Colon (tissue), 2 donors: ENCODE data around the gene PEPD.

Source experiments
- FAIRE-seq: peaks from 2 replicates; lab custom pipeline; 2012; peaks lifted over from hg19 to GRCh38; lab: Jason Lieb, UNC
- donor health status: control.
- donor health status: control.

Gene PEPD

GRCh38 chr19:33437821-33438671 is 83.5 kb downstream of the PEPD start:
- FAIRE-seq = no peak

DNA sequence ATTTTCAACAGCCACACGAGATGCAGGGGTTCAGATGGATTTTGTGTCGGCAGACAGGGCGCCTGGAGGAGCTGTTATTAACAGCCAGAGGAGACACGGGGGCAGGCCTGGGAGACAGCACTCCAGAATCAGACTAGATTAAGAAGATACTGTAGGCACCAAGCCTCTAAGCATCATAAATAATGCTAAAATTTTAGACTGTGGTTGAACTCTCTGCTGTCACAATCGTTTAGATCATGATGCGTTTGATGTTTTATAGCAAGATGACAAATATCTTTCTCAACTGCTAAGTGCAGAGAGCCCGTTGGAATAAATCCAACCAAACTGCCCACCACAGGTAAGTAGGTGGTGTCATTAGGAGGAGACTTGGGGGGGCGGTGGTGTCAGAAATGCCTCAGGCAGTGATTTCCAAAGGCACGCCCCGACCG is 84.2 kb downstream of the PEPD start:
- no peak for FAIRE-seq

DNA sequence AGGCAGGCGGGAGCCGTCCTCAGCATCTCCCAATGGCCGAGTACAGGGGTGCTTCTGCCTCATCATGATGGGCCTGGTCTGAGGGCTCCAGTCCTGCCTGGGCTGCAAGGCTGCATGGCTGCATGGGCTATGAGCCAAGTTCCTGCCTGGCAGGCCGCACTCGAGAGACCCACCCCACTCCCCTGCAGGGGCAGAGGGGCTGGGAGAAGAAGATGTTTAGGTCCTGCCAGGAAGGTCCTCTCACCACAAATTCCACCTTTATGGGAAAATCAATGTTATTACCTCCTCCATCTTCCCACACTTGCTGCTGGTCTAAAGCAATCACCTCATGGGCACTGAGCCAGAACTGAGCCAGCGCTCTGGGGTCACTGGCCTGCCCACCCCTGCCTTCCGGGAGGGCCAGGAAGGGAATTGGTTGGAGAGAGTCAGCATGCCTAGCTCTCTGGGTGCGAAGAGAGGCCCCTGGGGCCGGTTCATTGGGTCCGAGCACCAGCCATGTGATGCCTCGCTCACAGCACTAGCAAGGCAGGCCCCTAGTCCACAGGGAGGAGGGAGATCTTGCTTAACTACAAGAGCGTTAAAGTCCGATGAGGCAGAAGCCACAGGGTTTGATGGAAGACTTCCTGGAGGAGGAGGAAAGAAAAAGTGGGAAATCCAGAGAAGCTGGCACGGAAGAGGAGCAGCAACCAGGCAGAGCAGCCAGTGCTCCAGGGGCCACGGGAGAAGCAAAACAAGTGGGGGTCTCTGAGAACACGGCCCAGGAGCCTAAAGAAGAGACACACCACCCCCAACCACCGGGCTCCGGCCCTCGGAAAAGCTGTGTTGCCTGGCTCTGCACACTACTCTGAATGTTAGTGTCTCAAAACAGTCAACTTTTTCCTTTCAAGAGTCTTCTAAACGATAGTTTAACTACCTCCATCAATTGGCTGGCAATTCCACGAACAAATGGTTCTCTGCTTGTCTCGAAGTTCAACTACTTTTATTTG is 84.9 kb downstream of the PEPD start:
- no peak for FAIRE-seq

DNA sequence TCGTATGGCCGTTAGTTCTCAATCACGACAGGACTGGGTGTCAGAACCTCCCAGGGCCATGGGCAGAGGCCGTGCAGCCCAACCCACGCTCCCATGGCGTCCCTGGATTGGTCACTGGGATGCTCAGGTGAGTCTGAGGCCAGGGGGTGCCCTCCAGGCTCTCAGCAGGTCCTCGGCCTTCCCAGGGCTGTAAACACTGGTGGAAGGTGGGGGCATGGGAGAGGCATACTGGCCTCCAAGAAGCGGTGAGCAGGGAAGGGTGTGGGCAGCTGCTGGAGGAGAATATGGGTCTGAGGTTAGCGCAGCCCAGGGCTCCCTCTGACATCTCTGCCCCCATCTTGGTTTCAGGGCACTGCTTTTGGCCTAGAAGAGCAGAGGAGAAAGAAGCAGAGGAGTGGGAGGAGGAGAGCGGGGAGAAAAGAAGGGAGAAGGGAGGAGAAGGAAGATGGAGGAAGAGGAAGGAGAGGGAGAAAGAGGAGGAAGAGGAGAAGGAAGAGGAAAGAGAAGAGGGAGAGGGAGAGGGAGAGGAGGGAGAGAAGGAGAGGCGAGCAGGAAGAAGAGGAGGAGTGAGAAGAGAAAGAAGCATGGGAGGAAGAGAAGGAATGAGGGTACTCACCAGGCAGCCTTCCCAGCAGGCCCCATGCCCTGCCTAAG is 85.8 kb downstream of the PEPD start:
- FAIRE-seq = no peak

GRCh38 chr19:33434886-33435705 is 86.5 kb downstream of the PEPD start:
- FAIRE-seq = no peak

DNA sequence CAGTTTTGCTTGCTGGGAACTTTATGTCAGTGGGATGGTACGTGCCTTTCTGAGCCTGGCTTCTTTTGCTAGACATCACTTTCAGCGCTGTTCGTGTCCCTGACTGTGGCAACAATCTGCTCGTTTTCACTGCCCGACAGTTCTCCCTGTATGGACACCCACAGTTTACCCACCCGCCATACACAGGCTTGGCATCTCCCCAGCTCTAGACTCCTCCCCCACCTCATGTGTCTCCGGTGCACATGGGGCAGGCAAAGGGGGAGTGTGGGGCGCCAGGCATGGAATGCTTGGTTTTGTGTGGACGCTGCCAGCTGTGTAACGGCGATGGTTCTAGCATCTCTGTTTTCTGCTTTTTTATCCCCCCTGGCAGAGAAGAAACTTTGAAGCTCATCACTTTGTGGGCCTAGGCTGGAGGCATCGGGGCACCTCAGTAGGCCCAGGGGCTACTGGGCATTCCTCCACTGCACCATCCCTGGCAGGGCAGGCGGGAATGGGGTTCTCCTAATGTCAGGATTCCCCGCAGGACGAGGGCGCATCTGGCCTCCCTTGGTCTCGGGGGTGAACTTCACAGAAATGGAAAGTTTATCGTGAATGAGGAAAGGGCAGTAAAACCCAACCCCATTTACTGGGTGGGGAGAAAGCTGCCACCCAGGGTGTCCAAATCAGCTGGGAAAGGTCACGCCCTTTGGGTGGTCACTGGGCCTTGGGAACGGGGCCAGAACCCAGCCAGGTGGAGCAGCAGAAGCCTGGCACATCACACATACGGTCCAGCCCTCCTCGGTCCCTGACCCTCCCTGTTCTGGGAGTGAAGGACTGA is 87.3 kb downstream of the PEPD start:
- no peak for FAIRE-seq

- FAIRE-seq = no peak
Measured at GRCh38 chr19:33432446-33433170, 89.0 kb downstream of the PEPD start.

DNA sequence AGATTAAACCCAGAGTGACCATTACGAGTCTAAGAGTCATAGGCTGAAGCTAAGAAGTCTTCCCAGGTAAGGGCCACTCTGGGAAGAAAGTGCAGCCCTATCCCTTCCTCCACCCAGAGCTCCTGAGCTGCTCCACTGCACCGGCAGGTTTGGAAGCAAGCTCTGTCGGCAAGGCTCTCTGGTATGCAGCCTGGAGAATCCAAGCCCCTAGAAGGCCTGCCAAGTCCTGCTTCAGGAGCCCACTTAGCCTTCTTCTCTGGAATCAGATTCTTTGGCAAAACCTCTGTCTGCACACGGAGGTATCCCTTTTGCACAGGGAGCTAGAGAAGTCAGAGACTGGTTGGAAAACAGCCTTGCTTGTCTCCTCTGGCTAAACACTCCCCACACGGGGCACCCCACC is 89.6 kb downstream of the PEPD start:
- no peak for FAIRE-seq

DNA sequence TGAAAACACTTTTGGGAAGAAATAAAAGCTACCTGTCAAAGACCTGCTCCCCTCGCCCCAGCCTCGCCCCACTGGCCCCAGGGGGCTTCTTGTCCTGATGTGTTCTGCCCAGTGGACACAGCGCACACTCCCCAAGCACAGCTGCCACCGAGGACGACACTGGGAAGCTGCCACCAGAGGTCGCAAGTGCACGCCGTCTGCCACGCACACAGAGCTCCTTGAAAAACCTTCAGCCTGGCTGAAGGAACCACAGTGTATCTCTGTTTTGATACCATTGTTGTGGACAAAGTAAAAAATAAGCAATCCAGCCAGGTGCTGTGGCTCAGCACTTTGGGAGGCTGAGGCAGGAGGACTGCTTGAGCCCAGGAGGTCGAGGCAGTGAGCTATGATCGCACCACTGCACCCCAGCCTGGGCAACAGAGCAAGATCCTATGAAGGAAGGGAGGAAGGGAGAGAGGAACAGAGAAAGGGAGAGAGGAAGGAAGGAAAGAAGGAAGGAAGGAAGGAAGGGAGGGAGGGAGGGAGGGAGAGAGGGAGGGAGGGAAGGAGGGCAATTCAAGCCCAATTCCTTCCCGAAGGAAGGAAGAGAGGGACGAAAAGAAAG is 90.8 kb downstream of the PEPD start:
- FAIRE-seq = no peak

GRCh38 chr19:33429891-33430673 is 91.5 kb downstream of the PEPD start:
- no peak for FAIRE-seq

- no peak for FAIRE-seq
Measured at GRCh38 chr19:33428627-33429125, 92.9 kb downstream of the PEPD start.

DNA sequence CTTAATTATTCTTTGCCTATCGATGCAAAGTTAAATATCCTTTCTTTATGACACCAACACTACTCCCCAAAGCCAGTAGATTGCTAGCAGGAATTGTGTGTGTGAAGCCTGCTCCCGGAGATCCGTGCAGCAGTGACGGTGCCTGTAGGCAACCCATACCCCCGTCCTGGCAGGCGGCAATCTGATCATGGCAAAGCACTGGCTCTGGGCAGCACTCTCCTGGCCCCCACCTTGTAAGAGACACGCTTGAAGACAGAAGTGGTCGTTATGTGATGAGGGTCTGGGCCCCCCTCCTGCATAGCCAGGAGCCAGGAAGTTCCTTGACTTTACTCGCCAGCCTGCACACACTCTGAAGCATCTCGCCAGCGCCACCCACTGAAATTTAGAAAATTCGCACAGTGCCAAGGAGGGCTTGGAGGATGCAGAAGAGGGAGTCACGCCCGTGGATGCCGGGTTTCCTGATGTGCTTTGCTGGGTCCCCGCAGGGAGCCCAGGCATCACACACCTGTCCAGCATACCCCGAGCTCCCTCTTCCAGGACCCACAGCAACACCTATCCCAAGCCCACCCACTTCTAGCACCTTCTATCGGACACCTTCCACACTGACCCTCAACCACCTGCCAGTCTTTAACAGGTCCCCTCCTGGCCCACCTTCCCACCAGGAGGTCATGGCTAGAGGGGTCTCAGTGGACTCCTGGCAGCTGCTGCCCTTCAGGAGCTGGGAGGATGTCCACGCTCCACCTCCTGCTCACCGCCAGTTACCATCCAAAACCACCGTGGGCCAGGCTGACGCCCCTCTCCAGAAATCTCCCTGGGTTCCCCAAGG is 93.6 kb downstream of the PEPD start:
- no peak for FAIRE-seq

- FAIRE-seq = no peak
Measured at GRCh38 chr19:33426621-33427361, 94.8 kb downstream of the PEPD start.

- no peak for FAIRE-seq
Measured at GRCh38 chr19:33424181-33424580, 97.4 kb downstream of the PEPD start.

DNA sequence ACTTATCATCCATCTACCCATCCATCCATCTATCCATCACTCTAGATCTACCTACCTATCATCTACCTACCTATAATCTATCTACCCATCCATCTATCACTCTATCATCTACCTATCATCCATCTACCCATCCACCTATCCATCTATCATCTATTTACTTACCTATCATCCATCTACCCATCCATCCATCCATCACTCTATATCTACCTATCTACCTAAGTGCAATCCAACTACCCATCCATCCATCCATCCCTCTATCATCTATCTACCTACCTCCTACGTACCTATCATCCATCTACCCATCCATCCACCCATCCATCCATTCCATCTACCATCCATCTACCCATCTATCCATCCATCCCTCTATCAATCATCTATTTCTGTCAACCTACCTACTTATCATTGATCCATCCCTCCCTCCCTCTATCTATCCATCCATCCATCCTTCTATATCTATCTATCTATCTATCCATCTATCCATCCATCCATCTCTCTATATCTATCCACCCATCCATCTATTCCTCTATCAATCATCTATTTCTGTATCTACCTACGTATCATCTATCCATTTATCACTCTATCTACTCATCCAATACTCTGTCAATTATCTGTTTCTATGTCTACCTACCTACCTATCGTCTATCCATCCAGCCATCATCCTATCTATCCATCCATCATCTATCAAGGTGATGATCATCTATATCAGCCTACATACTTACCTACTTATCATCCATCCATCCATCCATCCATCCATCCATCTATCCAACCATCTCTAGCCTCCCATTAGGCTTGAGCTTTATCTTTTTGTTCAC is 99.0 kb downstream of the PEPD start:
- no peak for FAIRE-seq

GRCh38 chr19:33421368-33421767 is 100.2 kb downstream of the PEPD start:
- FAIRE-seq = no peak
